ENCODE measurements around the gene MANEAL.

Gene MANEAL

DNA sequence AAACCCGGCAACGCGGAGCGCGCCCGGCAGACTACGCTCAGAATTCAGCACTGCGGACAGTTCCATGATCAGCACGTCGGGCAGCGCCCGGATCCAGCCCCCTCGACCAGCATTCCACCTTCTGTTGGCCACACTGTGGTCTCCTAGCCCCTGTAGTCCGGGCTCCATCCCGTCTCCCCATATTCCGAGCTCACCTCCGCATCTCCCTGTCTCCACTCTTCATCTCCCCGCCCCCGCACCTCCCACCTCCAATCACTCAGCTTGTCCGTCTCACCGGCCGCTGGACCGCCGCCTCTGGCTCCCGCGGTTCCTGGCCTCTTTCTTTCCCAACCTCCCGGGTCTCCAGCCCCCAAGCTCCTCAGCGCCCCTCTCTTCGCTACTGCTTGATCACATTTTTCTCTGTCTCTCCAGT, 29.2 kb upstream of the MANEAL start:
- no peaks in the 10 kb centered on the region for H3K9me3 ChIP-seq (ENCODE audit: low read length)
- no peak overlapping the region for H2AFZ ChIP-seq (ENCODE audit: low read length)
- H3K9me2 ChIP-seq (ENCODE audit: low read depth, low read length) = no peaks in the 10 kb centered on the region
- H4K20me1 ChIP-seq (ENCODE audit: insufficient read depth, low read length) = no peaks in the 10 kb centered on the region
- no peaks in the 10 kb centered on the region for H3K79me2 ChIP-seq (ENCODE audit: insufficient read depth, low read length)
- H3K4me3 ChIP-seq (ENCODE audit: low read depth, low read length, poor library complexity, severe bottlenecking) = no peak overlapping the region
- no peak overlapping the region for H3K4me2 ChIP-seq (ENCODE audit: low read length)
- TF ChIP-seq CTCF (IDR thresholded peaks at IDR 0.05; ENCODE audit: low read length) (no peak), EZH2 (IDR thresholded peaks at IDR 0.05; ENCODE audit: borderline replicate concordance, low read length) (no peak)
- no peaks in the 10 kb centered on the region for H3K27me3 ChIP-seq (ENCODE audit: insufficient read depth, low read length)
- H3K36me3 ChIP-seq (ENCODE audit: insufficient read depth, low read length) = no peaks in the 10 kb centered on the region
- H3F3A ChIP-seq (ENCODE audit: insufficient read depth, low read length) = no peaks in the 10 kb centered on the region
- H3K9ac ChIP-seq (ENCODE audit: low read length) = no peak overlapping the region
- H3K27ac ChIP-seq (ENCODE audit: low read depth, low read length, poor library complexity, severe bottlenecking) = no peak overlapping the region
- no peaks in the 10 kb centered on the region for H3K4me1 ChIP-seq (ENCODE audit: insufficient read depth, low read length, severe bottlenecking)

GRCh38 chr1:37764888-37765441, 28.7 kb upstream of the MANEAL start, which contains the start of gene EPHA10:
TSS of gene EPHA10 (minus strand) at chr1:37765120. CDS start at chr1:37765066, 54 bp downstream.
- Histone ChIP-seq H2AFZ (ENCODE audit: low read length) (no peak within 1 kb of the TSS), H3K4me3 (ENCODE audit: low read depth, low read length, poor library complexity, severe bottlenecking) (no peak within 1 kb of the TSS)

GRCh38 chr1:37765916-37766664, 27.6 kb upstream of the MANEAL start:
- H3K27me3 ChIP-seq (ENCODE audit: insufficient read depth, low read length) = no peaks in the 10 kb centered on the region
- H2AFZ ChIP-seq (ENCODE audit: low read length) = no peak overlapping the region
- H4K20me1 ChIP-seq (ENCODE audit: insufficient read depth, low read length) = no peaks in the 10 kb centered on the region
- TF ChIP-seq CTCF (IDR thresholded peaks at IDR 0.05; ENCODE audit: low read length) = peak; percentile 30; the same call in 1 of the 2 replicates
- TF ChIP-seq EZH2 (IDR thresholded peaks at IDR 0.05; ENCODE audit: borderline replicate concordance, low read length) = no peak
- H3K4me2 ChIP-seq (ENCODE audit: low read length) = no peak overlapping the region; the same call in 1 of the 2 replicates
- H3K9me2 ChIP-seq (ENCODE audit: low read depth, low read length) = no peaks in the 10 kb centered on the region
- no peaks in the 10 kb centered on the region for H3K9me3 ChIP-seq (ENCODE audit: low read length)
- H3K27ac ChIP-seq (ENCODE audit: low read depth, low read length, poor library complexity, severe bottlenecking) = no peak overlapping the region
- H3K36me3 ChIP-seq (ENCODE audit: insufficient read depth, low read length) = no peaks in the 10 kb centered on the region
- no peak overlapping the region for H3K4me3 ChIP-seq (ENCODE audit: low read depth, low read length, poor library complexity, severe bottlenecking)
- H3F3A ChIP-seq (ENCODE audit: insufficient read depth, low read length) = no peaks in the 10 kb centered on the region
- H3K4me1 ChIP-seq (ENCODE audit: insufficient read depth, low read length, severe bottlenecking) = no peaks in the 10 kb centered on the region
- H3K9ac ChIP-seq (ENCODE audit: low read length) = no peak overlapping the region
- H3K79me2 ChIP-seq (ENCODE audit: insufficient read depth, low read length) = no peaks in the 10 kb centered on the region

More at GRCh38 chr1:37764888-37765441, 28.7 kb upstream of the MANEAL start, which contains the start of gene EPHA10:
- Histone ChIP-seq H3K4me2 (ENCODE audit: low read length) (no peak within 1 kb of the TSS; the same call in 1 of the 2 replicates), H3K9me2 (ENCODE audit: low read depth, low read length) (no peaks in the 10 kb centered on the region), H3K9ac (ENCODE audit: low read length) (no peak within 1 kb of the TSS), H3K27ac (ENCODE audit: low read depth, low read length, poor library complexity, severe bottlenecking) (no peak within 1 kb of the TSS), H4K20me1 (ENCODE audit: insufficient read depth, low read length) (no peaks in the 10 kb centered on the region), H3K9me3 (ENCODE audit: low read length) (no peaks in the 10 kb centered on the region), H3K79me2 (ENCODE audit: insufficient read depth, low read length) (no peaks in the 10 kb centered on the region), H3K4me1 (ENCODE audit: insufficient read depth, low read length, severe bottlenecking) (no peaks in the 10 kb centered on the region), H3K27me3 (ENCODE audit: insufficient read depth, low read length) (no peaks in the 10 kb centered on the region), H3F3A (ENCODE audit: insufficient read depth, low read length) (no peaks in the 10 kb centered on the region), H3K36me3 (ENCODE audit: insufficient read depth, low read length) (no peaks in the 10 kb centered on the region)
- TF ChIP-seq EZH2 (IDR thresholded peaks at IDR 0.05; ENCODE audit: borderline replicate concordance, low read length) (no peak), CTCF (IDR thresholded peaks at IDR 0.05; ENCODE audit: low read length) (no peak)
